ENCODE data around the gene WDSUB1.

Gene WDSUB1, protein sequence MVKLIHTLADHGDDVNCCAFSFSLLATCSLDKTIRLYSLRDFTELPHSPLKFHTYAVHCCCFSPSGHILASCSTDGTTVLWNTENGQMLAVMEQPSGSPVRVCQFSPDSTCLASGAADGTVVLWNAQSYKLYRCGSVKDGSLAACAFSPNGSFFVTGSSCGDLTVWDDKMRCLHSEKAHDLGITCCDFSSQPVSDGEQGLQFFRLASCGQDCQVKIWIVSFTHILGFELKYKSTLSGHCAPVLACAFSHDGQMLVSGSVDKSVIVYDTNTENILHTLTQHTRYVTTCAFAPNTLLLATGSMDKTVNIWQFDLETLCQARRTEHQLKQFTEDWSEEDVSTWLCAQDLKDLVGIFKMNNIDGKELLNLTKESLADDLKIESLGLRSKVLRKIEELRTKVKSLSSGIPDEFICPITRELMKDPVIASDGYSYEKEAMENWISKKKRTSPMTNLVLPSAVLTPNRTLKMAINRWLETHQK

DNA sequence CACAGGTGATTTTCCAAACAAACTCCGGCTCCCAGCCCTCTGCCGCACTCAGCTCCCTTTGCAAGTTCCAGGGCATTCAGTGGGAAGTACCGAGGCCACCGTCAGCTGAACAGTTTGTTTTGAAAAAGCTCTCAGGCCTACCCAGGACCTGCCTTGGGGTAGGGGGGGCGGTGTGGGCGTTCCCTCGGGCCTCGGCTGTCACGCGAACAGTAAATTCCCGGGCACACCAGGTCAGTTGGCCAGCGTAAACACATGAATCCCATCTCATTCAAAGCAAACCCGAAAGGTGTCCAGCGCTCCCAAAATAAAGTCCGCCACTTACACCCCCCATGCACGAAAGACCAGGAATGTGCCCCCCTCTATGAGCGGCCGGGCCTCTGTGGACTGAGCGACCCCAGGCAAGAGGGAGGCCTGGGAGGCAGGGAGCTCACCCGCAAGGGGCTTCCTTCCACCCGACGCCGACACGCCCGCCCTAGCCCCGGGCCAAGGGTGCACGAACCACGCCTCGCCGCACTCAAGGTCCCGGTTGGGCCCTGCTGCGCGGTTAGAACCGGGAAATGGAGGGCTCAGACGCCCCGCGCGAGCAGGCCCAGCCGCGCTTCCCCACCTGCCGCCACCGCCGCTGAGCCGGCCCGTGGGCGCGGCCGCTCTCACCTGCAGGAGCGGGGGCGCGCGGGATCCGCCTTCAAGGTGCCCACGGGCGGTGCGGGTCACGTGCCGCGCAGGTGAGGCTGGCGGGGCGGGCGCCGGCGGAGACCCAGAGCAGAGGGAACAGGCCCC lies at the start of gene WDSUB1:
WDSUB1 (minus strand) TSS at position 775 of the 780 bp plus-strand sequence. CDS start 3,634 bp downstream, outside the sequence.
- DNase-seq (ENCODE audit: low read depth): peak; percentile 56
- TF ChIP-seq, protein P1, sequence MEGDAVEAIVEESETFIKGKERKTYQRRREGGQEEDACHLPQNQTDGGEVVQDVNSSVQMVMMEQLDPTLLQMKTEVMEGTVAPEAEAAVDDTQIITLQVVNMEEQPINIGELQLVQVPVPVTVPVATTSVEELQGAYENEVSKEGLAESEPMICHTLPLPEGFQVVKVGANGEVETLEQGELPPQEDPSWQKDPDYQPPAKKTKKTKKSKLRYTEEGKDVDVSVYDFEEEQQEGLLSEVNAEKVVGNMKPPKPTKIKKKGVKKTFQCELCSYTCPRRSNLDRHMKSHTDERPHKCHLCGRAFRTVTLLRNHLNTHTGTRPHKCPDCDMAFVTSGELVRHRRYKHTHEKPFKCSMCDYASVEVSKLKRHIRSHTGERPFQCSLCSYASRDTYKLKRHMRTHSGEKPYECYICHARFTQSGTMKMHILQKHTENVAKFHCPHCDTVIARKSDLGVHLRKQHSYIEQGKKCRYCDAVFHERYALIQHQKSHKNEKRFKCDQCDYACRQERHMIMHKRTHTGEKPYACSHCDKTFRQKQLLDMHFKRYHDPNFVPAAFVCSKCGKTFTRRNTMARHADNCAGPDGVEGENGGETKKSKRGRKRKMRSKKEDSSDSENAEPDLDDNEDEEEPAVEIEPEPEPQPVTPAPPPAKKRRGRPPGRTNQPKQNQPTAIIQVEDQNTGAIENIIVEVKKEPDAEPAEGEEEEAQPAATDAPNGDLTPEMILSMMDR (conservative IDR thresholded peaks at IDR 0.05; ENCODE audit: low read length): no peak
- peak within 1 kb of the TSS; percentile 84 for H3K4me3 ChIP-seq (ENCODE audit: low read length)

DNA sequence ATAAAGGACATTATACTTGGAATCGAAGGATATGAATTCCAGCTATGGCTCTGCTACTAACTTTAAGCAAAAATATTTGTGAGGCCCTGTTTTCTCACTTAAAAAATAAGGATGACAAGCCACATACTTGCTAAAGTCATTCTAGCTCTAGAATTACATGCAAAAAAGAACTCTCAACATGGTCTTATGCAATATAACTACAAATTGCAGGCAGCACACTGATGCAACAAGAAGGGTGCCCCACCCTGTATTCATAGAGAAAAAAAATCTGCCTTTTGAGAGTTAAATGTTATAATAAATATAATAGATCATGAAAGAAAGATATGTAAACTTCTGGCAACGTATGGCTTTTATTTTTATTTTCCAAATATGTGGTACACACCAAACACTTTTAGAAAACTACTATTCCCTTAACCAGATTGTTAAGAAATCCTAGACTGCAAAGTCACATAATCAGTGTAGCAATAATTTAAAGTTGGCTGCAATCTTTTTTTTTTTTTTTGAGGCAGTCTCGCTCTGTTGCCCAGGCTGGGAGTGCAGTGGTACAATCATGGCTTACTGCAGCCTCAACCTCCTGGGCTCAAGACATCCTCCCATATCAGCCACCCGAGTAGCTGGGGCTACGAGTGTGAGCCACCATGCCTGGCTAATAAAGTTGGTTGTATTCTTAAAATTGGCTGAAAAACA lies 40.2 kb upstream of the WDSUB1 start:
- DNase-seq (ENCODE audit: low read depth): peak; percentile 86

DNA sequence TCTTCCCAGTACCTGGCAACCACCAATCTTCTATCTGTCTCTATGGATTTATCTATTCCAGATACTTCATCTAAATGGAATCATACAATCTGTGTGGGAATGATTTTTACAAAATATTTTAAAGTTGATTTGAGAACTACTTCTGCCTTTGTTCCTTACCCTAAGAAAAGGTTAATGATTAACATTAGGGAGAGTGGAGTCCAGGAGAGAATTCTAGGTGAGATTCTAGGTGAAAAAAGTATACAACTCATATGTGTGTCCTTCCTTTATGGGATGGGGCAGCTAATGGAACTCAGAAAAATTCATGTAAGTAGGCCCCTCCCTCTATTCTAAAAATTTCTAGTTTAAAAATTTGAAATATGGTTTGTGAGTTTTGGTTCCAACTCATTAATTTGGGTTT lies 35.9 kb upstream of the WDSUB1 start:
- TF ChIP-seq, protein P1 (conservative IDR thresholded peaks at IDR 0.05; ENCODE audit: low read length): no peak
- H3K4me3 ChIP-seq (ENCODE audit: low read length): no peak overlapping the region
- DNase-seq (ENCODE audit: low read depth): no peak

More for the DNA sequence above, 40.2 kb upstream of the WDSUB1 start:
- TF ChIP-seq, protein P1 (conservative IDR thresholded peaks at IDR 0.05; ENCODE audit: low read length): no peak
- no peak overlapping the region for H3K4me3 ChIP-seq (ENCODE audit: low read length)

DNA sequence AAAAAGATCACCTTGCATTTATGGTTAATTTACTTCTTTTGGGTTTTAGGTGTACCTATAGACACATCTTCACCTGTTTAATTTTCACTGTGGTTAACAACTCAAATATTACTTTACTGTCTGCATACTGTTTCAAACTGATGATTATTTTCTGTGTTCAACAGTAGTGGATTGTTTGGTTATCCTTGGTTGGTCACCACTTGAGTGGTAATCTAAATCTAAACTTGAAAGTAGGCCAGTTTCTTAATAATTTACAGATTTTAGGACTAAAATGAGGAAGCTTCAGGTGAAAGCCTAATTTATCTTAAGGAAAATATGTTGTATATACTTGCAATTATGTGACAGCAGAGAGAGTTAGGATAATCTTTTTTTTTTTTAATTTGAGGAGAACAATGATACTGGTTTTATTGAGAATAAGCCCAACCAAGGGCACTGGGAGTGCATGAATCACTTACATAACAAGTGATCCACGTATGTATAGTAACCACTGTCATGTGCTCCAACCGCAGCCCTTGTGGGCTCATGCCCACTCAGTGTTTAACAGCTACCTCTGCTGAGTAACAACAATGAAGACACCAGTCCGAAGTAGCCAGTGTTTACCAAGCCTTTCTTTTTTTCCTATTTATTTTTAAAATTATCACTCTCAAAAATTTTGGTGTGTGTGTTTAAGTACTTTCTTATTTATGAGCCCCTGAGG lies 31.0 kb upstream of the WDSUB1 start:
- no peak for DNase-seq (ENCODE audit: low read depth)
- TF ChIP-seq, protein P1 (conservative IDR thresholded peaks at IDR 0.05; ENCODE audit: low read length): no peak
- no peak overlapping the region for H3K4me3 ChIP-seq (ENCODE audit: low read length)

DNA sequence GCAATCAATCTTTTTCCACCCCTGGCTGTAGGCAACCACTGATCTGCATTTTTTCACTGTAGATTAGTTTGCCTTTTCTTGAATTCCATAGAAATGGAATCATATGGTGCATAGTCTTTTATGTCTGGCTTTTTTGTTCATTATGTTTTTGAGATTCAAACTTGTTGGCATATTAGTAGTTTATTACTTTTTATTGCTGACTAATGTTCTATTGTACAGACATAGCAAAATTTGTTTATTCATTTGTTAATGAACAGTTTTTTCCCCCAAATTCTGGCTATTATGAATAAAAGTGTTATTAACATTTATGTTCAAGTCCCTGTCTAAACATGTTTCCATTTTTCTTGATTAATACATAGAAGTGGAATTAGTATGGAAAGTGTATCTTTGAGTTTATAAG lies 21.4 kb upstream of the WDSUB1 start:
- no peak overlapping the region for H3K4me3 ChIP-seq (ENCODE audit: low read length)
- no peak for DNase-seq (ENCODE audit: low read depth)
- TF ChIP-seq, protein P1 (conservative IDR thresholded peaks at IDR 0.05; ENCODE audit: low read length): no peak

DNA sequence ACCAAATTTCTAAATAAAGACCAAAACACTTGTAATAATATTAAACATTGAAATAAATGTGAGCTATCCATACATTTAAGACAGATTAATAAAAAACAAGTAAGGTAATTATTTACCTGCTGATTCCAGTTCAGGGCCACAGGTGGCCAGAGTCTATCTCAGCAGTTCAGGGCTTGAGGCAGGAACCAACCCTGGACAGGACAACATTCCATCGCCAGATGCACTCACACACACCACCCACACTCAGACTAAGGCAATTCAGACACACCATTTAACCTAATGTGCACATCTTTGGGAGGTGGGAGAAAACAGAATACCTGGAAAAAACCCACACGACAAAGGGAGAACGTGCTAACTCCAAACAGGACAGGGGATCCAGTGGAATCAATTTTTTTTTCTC lies 14.1 kb upstream of the WDSUB1 start:
- TF ChIP-seq, protein P1 (conservative IDR thresholded peaks at IDR 0.05; ENCODE audit: low read length): no peak
- DNase-seq (ENCODE audit: low read depth): no peak
- no peak overlapping the region for H3K4me3 ChIP-seq (ENCODE audit: low read length)

Measured in AG10803 (cell line).